Activated CD8-positive, alpha-beta memory T cell treated with anti-CD3 and anti-CD28 coated beads for 24 hours (primary cell): ENCODE measurements around the gene GCNT4.
"Not testable (repeated sequence)": the region's sequence is repeated elsewhere in the genome, so short reads cannot be mapped to it uniquely, and the experiment has no call there.

Experiments
- DNase-seq: peaks from one replicate; pipeline ENCODE4 v3.0.0-alpha.2; 2020

The GCNT4 gene

DNA sequence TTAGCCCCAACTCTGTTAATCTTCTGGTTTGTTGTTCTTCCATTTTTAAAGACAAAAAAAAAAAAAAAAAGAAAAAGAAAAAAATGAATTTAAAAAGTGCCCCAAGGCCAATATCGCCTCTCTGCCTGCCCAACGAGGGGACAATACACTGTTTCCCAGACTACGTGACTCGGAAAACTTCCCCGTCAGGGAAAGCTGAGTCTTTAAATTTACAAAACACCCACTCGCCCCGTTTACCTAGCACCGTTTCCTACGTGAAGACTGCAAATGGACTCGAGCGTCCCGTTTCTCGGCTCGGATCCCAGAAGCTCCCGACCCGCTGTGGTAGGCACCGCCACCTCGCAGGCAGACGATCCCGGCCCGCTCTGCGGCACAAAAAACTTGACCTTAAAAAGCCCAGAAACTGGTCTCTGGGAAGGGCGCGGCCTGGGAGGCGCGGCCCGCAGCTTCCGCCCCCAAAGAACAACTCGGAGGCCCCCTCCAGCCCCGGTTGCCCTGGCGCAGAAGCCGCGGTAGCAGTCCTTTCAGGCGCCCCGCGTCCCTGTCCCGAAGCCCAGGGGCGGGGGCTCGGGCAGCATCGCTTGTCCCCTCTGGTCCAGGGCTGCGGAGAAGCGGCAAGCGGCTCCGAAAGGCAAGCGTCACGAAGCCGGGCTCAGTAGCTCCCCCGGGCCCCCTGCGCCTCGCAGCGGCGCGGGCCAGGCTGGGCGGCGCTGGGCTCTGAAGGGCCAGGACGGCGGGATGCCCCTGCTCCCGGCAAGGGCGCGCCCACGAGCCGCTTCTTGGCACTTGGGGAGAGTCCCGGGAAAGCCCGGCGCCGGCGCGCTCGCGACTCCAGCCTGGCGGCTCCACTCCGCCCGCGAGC lies at the start of gene GCNT4:
GCNT4 (minus strand) TSS at position 367 of the 862 bp plus-strand sequence. CDS start 22,521 bp downstream, outside the sequence.
- DNase-seq, result peak; percentile 84

- DNase-seq, result not testable (repeated sequence)
Measured at GRCh38 chr5:75095956-75096355, 43.6 kb upstream of the GCNT4 start.

- no peak for DNase-seq
Measured at GRCh38 chr5:75091597-75091996, 39.2 kb upstream of the GCNT4 start.

GRCh38 chr5:75089662-75090061 lies 37.3 kb upstream of the GCNT4 start:
- DNase-seq, result no peak

GRCh38 chr5:75089137-75089536 lies 36.8 kb upstream of the GCNT4 start:
- DNase-seq, result no peak

DNA sequence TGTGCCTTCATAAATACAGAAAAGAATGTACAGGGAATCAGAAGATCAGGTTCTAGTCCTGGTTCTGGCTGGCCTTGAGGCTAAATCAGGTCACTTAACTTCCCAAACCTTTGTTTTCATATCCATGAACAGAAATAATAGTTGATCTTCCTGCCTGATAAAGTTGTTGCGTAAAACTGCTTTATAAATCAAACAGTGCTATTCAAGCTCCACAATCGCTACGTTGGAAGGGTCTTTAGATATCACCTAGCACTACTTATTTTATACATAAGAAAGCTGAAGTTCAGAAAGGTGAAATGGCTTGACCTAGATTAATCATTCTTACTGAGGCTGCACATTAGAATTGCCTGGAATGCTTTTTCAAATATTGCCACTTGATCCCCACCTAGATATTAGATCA lies 36.3 kb upstream of the GCNT4 start:
- DNase-seq, result no peak

- DNase-seq, result no peak
Measured at GRCh38 chr5:75081510-75081909, 29.2 kb upstream of the GCNT4 start.

GRCh38 chr5:75079346-75079745 lies 27.0 kb upstream of the GCNT4 start:
- DNase-seq, result not testable (repeated sequence)

- DNase-seq, result no peak
Measured at GRCh38 chr5:75078027-75078426, 25.7 kb upstream of the GCNT4 start.

GRCh38 chr5:75072061-75072460 lies 19.7 kb upstream of the GCNT4 start:
- DNase-seq, result no peak

- DNase-seq, result no peak
Measured at GRCh38 chr5:75071100-75071499, 18.7 kb upstream of the GCNT4 start.

DNA sequence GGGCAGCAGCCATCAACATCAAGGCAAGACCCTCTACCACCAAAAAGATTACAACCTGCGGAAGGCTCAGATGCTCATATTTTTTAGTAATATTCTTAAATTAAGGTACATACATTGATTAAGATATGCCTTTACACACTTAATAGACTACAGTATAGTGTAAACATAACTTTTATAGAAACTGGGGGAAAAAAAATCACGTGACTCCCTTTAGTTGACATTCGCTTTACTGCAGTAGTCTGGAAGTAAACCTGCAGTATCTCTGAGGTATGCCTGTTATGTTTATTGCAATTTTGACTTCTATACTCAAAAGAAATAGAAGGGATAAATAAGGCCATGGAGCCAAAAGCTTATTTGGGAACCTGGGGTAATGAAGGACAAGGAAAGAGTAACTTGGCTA lies 15.1 kb upstream of the GCNT4 start:
- DNase-seq, result no peak

GRCh38 chr5:75062925-75063531 lies 10.7 kb upstream of the GCNT4 start:
- DNase-seq, result no peak

GRCh38 chr5:75059912-75060545 lies 7.7 kb upstream of the GCNT4 start:
- DNase-seq, result no peak

GRCh38 chr5:75058986-75059535 lies 6.7 kb upstream of the GCNT4 start:
- DNase-seq, result no peak

DNA sequence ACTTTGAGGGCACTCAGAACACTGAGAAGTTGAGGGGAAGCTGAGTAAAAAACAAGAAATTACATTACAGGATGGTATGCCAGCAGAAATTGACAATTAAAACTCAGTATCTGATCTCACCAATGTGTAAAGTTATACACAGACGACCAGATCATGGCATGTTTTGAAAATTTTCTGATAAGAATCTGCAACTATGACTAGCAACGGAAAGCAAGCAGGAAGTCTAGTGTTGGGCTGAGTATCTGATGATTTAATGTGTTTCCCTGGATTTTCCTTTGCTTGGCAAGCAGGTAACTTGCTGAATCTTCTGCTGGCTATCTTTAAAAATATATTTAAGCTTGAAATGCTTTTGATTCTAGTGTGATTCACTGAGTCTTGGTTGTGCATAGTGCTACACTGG lies 5.2 kb upstream of the GCNT4 start:
- no peak for DNase-seq

DNA sequence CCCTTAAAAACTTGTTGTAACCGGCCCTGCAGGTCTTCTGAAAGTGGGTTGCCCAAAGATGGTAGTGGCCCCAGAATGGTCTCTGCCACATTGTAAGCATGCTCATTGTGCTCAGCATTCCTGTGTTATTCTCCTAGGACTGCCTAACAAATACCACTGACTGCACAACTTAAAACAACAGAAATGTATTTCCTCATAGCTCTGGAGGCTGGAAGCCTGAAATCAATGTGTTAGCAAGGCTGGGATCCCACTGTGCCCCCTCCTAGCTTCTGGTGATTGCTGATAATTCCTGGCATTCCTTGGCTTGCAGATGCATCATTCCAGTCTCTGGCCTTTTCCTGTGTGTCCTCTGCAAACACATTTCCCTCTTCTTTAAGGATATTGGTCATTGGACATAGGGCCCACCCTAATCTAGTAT lies 3.4 kb upstream of the GCNT4 start:
- no peak for DNase-seq

DNA sequence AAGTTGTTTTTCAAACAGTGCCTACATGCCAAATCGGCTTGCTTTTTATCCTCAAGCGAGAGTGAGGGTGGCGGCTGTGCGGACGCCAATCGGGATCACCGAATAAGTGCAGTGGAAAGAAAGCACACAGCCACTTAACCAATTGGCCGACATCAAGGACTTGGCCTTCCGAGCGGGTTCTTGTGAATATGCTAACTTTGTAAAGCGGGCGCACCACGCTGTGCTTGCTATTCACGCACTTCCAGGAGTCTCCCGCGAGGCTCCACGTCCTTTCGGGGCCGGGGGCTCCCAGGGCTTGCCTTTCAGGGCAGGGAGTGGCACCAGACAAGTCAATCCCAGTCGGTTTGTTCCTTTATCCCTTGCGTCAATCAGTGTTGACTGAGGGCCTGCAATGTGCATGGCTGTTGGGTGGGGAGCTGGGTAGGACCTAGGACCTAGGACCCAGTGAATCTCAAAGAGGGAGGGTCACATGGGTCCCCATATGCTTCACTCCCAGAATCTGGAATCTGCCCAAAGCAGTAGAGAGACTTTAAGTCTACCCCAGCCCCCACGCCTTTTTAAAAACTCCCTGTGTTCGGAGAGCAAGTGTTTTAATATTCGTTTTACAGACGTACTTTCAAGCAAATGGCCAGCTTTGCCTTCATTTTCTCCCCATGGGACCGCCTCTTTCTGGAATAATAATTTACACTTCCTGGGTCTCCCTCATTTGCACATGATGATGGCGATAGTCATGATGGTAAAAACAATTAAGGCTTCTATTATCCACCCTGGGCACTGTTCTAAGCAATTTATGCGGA lies 2.0 kb upstream of the GCNT4 start:
- no peak for DNase-seq

DNA sequence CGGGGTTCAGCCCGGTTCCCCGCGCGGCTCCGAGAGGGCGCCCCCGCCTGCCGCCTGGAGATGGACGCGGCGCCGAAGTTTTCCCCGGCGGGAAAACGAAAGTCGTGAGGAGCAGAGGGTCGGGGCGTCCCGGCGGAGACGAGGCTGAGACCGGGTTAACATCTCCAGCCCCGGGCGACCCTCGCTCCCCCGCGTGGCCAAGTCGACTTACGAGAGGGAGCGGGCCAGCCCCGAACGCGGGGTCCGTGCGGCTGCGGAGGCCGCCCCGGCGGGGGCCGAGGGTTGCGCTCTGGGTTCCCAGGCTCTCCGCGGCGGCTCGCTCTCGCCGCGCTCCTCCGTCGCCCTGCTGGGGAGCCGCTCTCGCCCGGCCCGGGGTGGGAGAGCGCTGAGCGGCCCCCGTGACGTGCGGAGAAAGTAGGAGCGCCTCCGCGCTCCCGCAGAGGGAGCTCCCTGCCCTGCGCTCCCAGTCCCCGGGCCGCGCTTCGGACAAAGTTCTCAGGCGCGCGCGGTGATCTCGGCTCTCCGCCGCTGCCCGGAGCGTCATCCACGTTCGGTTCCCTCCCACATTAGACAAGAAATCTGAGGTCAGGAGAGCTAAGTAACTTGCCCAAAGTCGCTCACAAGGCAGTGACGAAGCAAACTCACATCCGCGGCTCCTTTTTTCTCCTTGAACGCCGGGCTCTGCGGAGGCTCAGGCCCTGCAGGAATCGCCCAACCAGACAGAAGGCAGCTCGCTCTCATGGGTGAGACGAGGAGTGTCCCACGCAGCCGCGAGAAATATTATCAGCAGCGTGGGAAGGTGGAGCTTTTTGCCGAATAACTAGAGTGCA lies 1.2 kb upstream of the GCNT4 start:
- peak; percentile 84 for DNase-seq

DNA sequence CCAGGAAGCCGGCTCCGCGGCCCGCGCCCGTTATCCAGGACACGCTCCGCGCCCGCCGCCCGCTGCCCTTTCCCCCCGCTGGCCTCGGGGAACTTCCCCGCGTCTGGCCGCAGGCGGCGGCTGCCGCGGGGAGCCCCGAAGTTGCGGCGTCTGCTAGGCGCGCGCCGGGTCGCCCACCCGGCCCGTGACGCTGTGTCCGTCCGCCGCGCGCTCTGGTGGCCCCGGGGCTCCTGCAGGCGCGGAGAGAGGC lies 621 bp upstream of the GCNT4 start:
- DNase-seq, result no peak

GRCh38 chr5:75051217-75051751 lies 1.1 kb downstream of the GCNT4 start:
- peak; percentile 69 for DNase-seq

DNA sequence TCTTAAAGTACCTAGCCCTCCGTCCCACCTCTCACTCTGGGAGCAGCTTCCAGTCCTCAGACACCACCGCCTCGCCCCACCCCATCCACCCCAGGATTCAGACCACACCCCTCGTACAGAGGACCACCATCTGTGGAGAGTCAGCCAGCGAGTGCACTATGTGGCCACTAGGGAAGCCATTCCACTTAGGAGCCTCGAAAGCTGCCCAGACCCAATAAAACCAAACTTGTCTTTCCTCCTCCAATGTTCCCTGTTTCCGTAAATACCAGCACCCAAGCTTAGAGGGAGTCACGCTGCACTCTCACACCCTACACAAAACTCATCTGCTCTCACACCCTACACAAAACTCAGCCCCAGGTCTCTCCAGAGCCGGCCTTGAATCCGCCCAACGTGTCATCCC lies 1.9 kb downstream of the GCNT4 start:
- no peak for DNase-seq
